ENCODE results near the gene DDAH1. TPM values are rescaled to one million over a fixed set of nuclear protein-coding genes. Genes with fewer than 3 reads are reported as not detected.
"Not testable (repeated sequence)": the region's sequence is repeated elsewhere in the genome, so short reads cannot be mapped to it uniquely, and the experiment has no call there.

Gene DDAH1
- total RNA-seq, 1 experiment from 2014 or later: 80.9 TPM

DNA sequence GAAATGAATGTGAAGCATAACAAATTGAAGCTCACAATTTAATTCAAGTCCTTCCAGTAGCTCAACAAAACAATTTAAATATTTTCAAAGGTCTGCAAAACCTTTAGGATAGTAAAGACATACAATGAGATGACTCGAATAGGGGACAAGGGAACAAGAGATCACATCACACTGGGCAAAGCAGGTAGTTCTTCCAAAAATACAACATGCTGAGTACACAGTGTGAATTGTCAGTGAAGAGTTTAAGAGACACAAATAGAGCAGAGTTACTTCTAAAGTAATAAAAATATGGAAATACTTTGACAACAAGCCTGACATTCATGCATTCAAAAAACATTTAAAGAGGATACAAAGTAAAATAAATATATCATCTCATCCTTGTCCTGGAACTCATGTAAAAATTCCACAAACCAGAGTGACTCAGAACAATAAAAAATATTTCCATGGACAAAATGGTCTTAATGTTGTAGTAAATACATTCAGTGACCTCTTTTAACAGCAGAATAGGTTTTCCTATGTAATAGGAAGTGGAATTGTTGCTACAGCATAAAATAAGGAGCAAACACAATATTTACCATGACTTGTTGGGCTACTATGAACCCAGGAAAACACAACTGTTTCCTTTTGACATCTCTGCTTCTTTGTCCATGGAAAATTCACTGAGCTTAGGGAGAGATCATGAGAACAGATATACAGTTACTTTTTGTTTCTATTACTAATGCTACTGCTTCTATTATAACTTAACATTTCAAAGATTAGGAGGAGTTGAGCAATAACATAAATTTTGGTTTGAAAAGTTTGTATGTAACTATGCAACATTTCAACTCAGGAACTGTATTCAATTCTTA is 104.9 kb downstream of the DDAH1 start:
- DNase-seq: no peak
- H3K9me3 ChIP-seq (replicated peaks): no peaks in the 10 kb centered on the region
- H3K4me1 ChIP-seq: peaks cover 26% of the 10 kb centered on the region
- no peaks in the 10 kb centered on the region for H3K27me3 ChIP-seq
- no peaks in the 10 kb centered on the region for H3K36me3 ChIP-seq
- no peak overlapping the region for H3K27ac ChIP-seq
- H3K4me3 ChIP-seq: no peak overlapping the region

DNA sequence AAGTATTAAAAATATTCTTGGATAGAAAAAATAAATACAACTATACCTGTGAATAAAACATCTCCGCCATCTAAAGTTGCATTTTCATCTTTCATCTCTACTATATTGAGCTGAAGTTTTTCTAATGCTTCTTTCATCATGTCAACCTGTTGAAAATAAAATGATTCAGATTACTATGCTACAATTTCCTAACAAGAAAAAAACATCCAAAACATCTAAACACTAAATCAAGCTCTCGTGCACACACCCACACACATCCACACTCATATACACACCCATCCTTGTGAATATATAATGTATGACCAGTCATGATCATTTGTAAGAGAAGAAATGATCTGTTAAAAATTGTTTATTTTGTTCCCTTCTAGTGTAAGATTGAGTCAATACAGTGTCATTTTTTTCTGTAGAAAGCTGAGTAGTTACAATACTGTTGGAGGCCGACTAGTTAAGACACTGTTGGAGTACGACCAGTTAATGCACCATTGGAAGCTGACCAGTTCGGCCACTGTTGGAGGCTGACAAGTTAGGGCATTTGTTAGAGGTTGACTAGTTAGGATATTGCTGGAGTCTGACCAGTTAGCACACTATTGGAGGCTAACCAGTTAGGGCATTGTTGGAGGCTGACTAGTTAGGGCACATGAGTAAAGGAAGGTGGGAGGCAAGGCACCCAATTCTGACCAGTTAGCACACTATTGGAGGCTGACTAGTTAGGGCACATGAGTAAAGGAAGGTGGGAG is 106.1 kb downstream of the DDAH1 start:
- no peak overlapping the region for H3K4me3 ChIP-seq
- no peak overlapping the region for H3K27ac ChIP-seq
- H3K9me3 ChIP-seq (replicated peaks): no peaks in the 10 kb centered on the region
- DNase-seq: no peak
- H3K36me3 ChIP-seq: no peaks in the 10 kb centered on the region
- no peaks in the 10 kb centered on the region for H3K27me3 ChIP-seq
- H3K4me1 ChIP-seq: peaks cover 26% of the 10 kb centered on the region

DNA sequence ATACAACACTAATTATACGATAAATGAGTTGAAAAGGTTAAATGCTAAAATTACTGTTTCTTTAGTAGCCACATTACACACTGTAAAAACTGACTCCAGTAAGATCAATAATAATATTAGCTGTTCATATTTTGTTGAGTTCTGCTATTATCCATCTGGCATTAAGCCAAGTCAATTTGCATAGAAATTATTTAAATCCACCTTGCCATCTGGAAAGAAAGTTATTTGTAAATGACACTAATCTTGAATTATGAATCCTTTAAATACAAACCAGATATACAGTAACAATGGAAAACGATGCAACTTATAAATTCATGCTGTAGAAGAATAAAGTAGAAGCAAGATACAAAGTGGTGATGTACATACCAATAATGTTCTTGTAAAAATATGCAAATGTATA is 107.1 kb downstream of the DDAH1 start:
- Histone ChIP-seq H3K36me3 (no peaks in the 10 kb centered on the region), H3K9me3 (replicated peaks) (no peaks in the 10 kb centered on the region), H3K4me3 (no peak overlapping the region), H3K27ac (no peak overlapping the region), H3K27me3 (no peaks in the 10 kb centered on the region), H3K4me1 (peaks cover 26% of the 10 kb centered on the region)
- DNase-seq: no peak

DNA sequence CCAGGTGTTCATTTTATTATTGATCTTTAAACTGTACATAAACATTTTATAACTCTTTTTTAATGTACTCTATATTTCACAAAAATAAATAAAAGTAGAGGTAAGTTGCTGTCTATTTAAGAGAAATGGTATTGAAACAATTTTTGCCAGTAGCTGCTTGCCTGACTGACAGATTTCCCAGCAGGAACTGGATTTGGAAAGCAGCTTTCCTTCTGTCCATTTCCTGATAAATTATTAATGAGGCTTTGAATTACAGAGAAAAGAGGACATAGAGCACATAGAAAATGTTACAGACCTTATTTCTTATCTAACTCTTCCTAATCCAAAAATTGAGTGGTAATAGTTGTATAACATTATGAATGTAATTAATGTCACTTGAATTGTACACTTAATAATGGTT is 108.8 kb downstream of the DDAH1 start:
- no peaks in the 10 kb centered on the region for H3K27me3 ChIP-seq
- H3K4me3 ChIP-seq: no peak overlapping the region
- H3K4me1 ChIP-seq: peaks cover 23% of the 10 kb centered on the region
- DNase-seq: peak in 1 of 2 experiments; percentile 41
- H3K27ac ChIP-seq: no peak overlapping the region
- no peaks in the 10 kb centered on the region for H3K9me3 ChIP-seq (replicated peaks)
- 0 out of 2 replicates have a peak, but pooled peaks cover 4% of the 10 kb centered on the region for H3K36me3 ChIP-seq

DNA sequence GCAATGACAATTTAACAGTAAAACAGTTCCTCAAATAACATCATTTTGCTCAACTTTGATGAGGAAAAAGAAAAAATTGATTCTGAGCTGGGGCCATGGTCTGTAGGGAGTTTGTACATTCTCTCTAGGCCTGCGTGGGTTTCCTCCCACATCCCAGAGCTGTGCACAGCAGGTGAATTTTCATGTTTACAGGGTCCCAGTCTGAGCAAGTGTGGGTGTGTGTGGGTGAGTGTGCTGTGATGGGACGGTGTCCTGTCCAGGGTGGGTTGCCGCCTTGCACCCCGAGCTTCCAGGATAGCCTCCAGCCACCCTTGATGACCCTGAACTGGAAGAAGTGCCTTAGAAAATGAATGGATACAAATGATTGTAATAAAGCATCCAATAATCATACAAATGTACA is 112.9 kb downstream of the DDAH1 start:
- Histone ChIP-seq H3K36me3 (peaks cover 22% of the 10 kb centered on the region), H3K9me3 (replicated peaks) (no peaks in the 10 kb centered on the region), H3K4me3 (no peak overlapping the region), H3K4me1 (peaks cover 6% of the 10 kb centered on the region), H3K27me3 (no peaks in the 10 kb centered on the region), H3K27ac (no peak overlapping the region)
- DNase-seq: no peak

DNA sequence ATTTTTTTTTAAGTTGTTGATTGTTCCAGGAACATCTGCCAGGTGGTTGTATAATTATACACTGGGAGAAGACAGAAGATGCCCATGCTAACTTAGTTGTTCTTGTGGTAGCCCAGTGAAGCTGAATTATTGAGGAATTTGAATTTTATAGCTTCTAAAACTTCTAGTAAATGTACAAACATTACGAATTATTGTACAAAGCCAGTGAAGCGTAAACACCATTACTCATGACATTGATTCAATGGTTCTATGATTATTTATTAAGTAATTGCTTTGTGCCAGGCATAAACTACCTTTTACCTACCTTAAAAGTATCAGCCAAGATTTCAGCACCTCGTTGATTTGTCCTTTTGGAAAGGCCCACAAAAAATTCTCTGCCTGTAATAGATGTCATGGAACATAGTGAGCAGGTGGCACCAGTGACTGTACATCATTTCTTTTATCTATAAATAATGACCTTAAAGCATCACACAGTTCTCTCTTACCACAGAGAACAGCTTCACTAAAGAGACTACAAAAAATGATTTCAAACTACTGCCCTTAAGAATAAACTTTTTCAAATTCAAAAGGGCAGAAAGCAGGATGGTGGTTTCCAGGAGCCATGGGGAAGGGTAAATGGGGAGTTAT is 113.6 kb downstream of the DDAH1 start:
- peaks cover 6% of the 10 kb centered on the region for H3K4me1 ChIP-seq
- no peaks in the 10 kb centered on the region for H3K27me3 ChIP-seq
- H3K36me3 ChIP-seq: peaks cover 22% of the 10 kb centered on the region
- H3K9me3 ChIP-seq (replicated peaks): no peaks in the 10 kb centered on the region
- DNase-seq: no peak
- no peak overlapping the region for H3K4me3 ChIP-seq
- no peak overlapping the region for H3K27ac ChIP-seq

DNA sequence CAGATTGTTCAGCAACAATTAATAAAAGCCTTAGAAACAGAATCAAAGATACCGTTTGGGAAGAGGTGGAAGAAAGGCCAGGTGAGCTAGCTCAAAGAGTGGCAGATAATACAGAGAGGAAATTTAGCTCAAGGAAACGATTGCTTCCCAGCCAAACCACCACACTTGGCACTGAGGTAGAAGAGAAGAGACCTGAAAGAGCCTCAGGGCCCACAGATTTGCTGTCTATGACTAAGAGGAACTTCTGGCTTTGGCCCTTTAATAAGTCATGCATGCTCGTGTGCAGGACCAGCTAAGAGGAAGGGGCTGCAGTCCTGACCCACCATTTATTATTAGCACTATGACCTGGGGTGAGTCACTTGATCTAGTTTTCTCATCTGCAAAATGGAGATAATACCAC is 115.7 kb downstream of the DDAH1 start:
- Histone ChIP-seq H3K4me1 (no peaks in the 10 kb centered on the region), H3K27me3 (no peaks in the 10 kb centered on the region), H3K36me3 (peaks cover 22% of the 10 kb centered on the region), H3K9me3 (replicated peaks) (no peaks in the 10 kb centered on the region), H3K4me3 (no peak overlapping the region), H3K27ac (no peak overlapping the region)
- no peak for DNase-seq

DNA sequence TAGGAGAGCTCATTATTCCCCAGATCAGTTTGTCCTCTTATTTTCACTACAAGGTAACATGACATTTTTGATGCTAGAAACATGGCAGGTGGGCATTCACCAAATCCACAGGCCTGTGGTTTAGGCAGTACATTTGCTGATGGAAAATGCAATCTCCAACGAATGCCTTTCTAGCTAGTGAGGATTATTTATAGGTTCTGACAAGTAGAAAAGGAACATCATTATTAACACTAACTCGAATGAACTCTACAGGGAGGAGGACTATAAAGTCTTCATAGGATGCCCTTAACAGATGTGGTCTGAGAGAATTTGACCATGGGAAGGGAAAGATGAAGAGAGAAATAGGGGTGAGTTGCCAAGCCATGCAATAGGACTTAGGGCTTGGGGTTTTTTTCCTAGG is 117.1 kb downstream of the DDAH1 start:
- Histone ChIP-seq H3K27ac (no peak overlapping the region), H3K27me3 (no peaks in the 10 kb centered on the region), H3K9me3 (replicated peaks) (no peaks in the 10 kb centered on the region), H3K36me3 (peaks cover 22% of the 10 kb centered on the region), H3K4me3 (no peak overlapping the region), H3K4me1 (peaks cover 13% of the 10 kb centered on the region)
- no peak for DNase-seq

DNA sequence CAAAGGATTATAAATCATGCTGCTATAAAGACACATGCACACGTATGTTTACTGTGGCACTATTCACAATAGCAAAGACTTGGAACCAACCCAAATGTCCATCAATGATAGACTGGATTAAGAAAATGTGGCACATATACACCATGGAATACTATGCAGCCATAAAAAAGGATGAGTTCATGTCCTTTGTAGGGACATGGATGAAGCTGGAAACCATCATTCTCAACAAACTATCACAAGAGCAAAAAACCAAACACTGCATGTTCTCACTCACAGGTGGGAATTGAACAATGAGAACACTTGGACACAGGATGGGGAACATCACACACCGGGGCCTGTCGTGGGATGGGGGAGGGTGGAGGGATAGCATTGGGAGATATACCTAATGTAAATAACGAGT is 117.7 kb downstream of the DDAH1 start:
- not testable (repeated sequence) for H3K27me3 ChIP-seq; H3K4me3 ChIP-seq; DNase-seq; H3K27ac ChIP-seq; H3K9me3 ChIP-seq (replicated peaks)
- Histone ChIP-seq H3K36me3 (peaks cover 22% of the 10 kb centered on the region), H3K4me1 (peaks cover 17% of the 10 kb centered on the region)

DNA sequence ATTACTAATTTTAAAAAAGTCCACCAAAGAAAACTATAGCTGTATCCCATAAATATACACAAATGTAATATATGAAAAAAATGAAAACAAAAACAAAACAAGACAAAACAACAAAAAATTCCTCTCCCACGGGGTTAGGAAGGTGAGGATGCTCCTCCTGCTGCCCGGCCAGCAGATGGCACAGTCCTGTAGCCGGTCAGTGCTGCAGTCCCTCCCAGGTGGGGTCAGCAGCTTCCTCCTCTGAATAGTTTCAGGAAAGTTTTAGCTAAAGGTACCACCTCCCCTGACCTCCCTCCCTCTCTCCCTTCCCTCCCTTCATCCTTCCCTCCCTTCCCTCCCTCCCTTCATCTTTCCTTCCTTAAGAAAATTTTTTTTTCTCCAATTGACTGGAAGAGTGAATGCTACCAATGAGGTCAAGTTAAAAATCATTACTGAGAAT is 120.7 kb downstream of the DDAH1 start:
- H3K4me1 ChIP-seq: peaks cover 22% of the 10 kb centered on the region

DNA sequence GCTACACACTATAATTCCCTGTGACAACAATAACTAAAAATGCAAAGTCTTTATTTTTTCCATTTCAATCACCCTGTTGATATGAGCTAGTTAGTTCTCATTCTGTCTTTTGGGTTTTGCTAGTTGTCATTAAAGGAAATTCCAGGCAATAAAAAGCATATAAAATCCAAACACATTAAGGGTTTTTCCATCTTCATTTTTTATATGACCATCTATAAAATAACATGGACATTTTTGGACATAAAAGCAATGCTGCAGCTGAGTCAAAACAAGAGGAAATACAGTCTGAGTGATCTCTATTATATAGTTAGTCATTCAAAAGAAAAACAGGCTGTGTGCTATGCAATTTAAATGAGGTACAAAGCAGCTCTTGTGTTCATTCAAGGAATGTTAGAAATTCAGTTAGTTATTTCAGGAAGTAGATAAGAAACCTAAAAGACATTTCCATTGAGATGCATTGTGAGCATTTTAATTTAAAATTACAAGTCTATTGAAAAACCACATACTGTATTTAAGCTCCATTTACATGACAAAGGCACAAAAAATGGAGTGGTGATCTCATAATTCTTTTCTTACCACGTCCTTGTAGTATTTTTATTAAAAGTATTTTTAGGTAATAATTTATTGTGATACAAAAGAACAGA is 121.2 kb downstream of the DDAH1 start:
- no peak for DNase-seq
- peaks cover 24% of the 10 kb centered on the region for H3K4me1 ChIP-seq
- no peaks in the 10 kb centered on the region for H3K27me3 ChIP-seq
- peak overlapping the region; percentile 14; the same call in 1 of the 2 replicates for H3K27ac ChIP-seq
- no peaks in the 10 kb centered on the region; the same call in 1 of the 2 replicates for H3K9me3 ChIP-seq (replicated peaks)
- H3K36me3 ChIP-seq: peaks cover 4% of the 10 kb centered on the region
- H3K4me3 ChIP-seq: no peak overlapping the region

More for the DNA sequence above, 120.7 kb downstream of the DDAH1 start:
- H3K36me3 ChIP-seq: peaks cover 7% of the 10 kb centered on the region
- peak; percentile 55 to 61 for DNase-seq
- H3K9me3 ChIP-seq (replicated peaks): no peaks in the 10 kb centered on the region; the same call in 1 of the 2 replicates
- H3K27ac ChIP-seq: peak overlapping the region; percentile 14; the same call in 1 of the 2 replicates
- no peaks in the 10 kb centered on the region for H3K27me3 ChIP-seq
- H3K4me3 ChIP-seq: no peak overlapping the region

DNA sequence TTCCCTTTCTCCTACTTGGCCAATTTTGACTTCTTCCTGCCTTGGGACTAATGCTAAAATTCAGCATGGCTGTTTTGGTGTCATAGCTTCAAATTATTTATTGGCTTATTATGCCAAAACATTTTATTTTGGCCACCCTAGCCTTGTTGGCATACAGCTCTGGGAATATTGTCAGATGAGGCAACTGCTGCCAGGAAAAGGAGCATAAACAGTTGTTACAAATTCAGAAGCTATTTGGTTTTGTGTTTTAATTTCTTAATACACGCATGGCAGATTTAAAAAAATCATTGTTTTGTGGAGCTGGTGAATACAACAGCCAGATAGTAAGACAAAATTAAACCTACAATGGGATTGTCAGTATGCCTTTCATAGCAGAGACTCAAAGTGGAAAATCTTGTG is 121.7 kb downstream of the DDAH1 start:
- Histone ChIP-seq H3K4me3 (no peak overlapping the region), H3K9me3 (replicated peaks) (no peaks in the 10 kb centered on the region; the same call in 1 of the 2 replicates), H3K27me3 (no peaks in the 10 kb centered on the region), H3K36me3 (peaks cover 2% of the 10 kb centered on the region), H3K27ac (peak overlapping the region; percentile 14; the same call in 1 of the 2 replicates), H3K4me1 (peaks cover 24% of the 10 kb centered on the region)
- DNase-seq: no peak

DNA sequence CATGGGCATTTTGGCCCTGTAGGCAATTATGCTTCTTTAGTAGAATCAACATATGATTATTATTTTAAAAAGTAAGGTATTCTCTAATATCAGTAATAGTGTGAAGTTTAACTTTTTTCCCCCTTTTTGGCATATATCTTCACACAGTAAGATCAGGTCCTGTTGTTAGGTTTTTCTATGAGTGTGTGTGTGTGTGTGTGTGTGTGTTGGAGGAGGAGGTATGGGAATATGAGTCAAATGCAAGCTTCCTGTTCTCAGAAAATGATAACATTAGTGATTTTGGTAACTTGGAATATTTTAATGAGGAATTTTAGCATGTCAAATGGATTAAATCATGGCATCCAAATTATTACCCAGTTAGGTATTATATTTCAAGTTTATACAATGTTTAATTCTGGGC is 122.8 kb downstream of the DDAH1 start:
- no peak overlapping the region for H3K27ac ChIP-seq
- no peak for DNase-seq
- H3K4me1 ChIP-seq: peaks cover 24% of the 10 kb centered on the region
- no peak overlapping the region for H3K4me3 ChIP-seq
- H3K9me3 ChIP-seq (replicated peaks): no peaks in the 10 kb centered on the region; the same call in 1 of the 2 replicates
- no peaks in the 10 kb centered on the region for H3K27me3 ChIP-seq
- H3K36me3 ChIP-seq: no peaks in the 10 kb centered on the region; the same call in 1 of the 2 replicates

DNA sequence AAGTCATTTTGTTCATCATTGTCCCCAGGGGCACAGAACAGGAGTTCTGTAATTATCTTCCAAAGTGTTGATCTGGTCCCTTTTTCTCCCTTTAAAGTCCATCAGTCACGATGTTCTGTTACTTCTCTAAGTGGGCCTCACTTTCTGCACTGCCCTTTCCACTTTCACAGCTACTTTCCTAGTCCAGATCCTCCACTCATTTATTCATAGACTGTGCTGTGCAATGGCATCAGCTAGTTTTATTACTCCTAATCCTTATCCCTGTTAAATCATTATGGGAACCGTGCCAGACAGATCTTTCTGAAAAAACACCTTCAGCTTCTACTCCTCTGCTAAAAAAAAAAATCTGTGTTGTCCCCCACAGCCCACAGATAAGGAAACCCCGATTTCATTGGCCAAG is 124.5 kb downstream of the DDAH1 start:
- DNase-seq: no peak
- Histone ChIP-seq H3K36me3 (no peaks in the 10 kb centered on the region), H3K9me3 (replicated peaks) (no peaks in the 10 kb centered on the region; the same call in 1 of the 2 replicates), H3K4me3 (no peak overlapping the region), H3K27me3 (no peaks in the 10 kb centered on the region), H3K4me1 (peaks cover 24% of the 10 kb centered on the region), H3K27ac (no peak overlapping the region)
